ENCODE measurements around the gene U2SURP. TPM values are rescaled to one million over a fixed set of nuclear protein-coding genes. Genes with fewer than 3 reads are reported as not detected.
"Not testable (repeated sequence)": the region's sequence is repeated elsewhere in the genome, so short reads cannot be mapped to it uniquely, and the experiment has no call there.

The U2SURP gene
- total RNA-seq, 1 donor from 2014 or later, result 176 TPM

DNA sequence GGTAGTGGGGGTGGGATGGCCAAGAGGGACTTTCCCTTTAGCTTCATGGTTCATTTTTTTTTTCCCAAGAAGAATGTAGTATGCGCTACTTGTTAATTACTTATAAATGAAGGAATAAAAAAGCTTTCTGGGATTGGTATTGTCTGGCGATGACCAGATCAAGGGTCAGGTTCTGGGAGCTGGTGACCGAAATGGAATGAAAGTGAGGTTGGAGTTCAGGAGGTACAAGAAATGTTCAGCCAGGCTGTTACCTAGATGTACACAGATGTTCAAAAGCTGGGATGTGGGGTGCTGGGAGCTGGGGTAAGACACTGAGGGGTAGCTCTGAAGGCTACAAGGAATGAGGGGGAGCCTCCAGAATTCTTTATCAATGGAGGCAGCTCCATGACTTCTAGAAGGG, 17.1 kb upstream of the U2SURP start:
- Mint-ChIP-seq H3K9me3 (no peaks in the 10 kb centered on the region), H3K4me3 (ENCODE audit: low read depth) (no peak overlapping the region), H3K36me3 (ENCODE audit: low read depth) (no peaks in the 10 kb centered on the region), H3K27ac (no peak overlapping the region), H3K4me1 (ENCODE audit: low read depth) (peaks cover 4% of the 10 kb centered on the region), H3K27me3 (ENCODE audit: low read depth) (peaks cover 26% of the 10 kb centered on the region)
- intact Hi-C loops (cut with micrococcal nuclease), result loop anchor here (5.0 kb wide), 1 partner anchor 142 kb away; no protein-coding TSS in a partner anchor
- DNase-seq (ENCODE audit: low spot score), result no peak

- Mint-ChIP-seq H3K4me1 (ENCODE audit: low read depth) (peaks cover 4% of the 10 kb centered on the region), H3K4me3 (ENCODE audit: low read depth) (no peak overlapping the region), H3K27ac (no peak overlapping the region), H3K36me3 (ENCODE audit: low read depth) (no peaks in the 10 kb centered on the region), H3K9me3 (no peaks in the 10 kb centered on the region), H3K27me3 (ENCODE audit: low read depth) (peaks cover 21% of the 10 kb centered on the region)
- DNase-seq (ENCODE audit: low spot score), result no peak
- intact Hi-C loops (cut with micrococcal nuclease), result loop anchor here (1.0 to 2.0 kb wide), 2 partner anchors 58 to 159 kb away; no protein-coding TSS in a partner anchor
Measured at GRCh38 chr3:142987080-142987700, 14.2 kb upstream of the U2SURP start.

GRCh38 chr3:142987707-142988106, 13.7 kb upstream of the U2SURP start:
- Mint-ChIP-seq H3K27ac (no peak overlapping the region), H3K4me1 (ENCODE audit: low read depth) (peaks cover 4% of the 10 kb centered on the region)

DNA sequence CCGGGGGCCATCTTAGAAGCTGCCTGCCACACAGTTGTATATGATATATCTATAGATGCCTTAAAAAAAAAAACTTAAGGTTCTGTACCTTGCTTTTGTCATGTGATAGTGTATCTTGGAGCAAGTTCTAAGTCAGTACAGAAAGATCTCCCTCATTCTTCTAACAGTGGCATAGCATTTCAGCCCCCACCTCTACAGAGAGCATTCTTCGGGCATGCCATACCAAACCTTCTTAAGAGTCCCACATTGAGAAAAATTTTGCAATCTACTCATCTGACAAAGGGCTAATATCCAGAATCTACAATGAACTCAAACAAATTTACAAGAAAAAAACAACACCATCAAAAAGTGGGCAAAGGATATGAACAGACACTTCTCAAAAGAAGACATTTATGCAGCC, 13.1 kb upstream of the U2SURP start:
- H3K27ac Mint-ChIP-seq; intact Hi-C loops (cut with micrococcal nuclease); H3K4me1 Mint-ChIP-seq (ENCODE audit: low read depth); H3K4me3 Mint-ChIP-seq (ENCODE audit: low read depth); H3K36me3 Mint-ChIP-seq (ENCODE audit: low read depth); DNase-seq (ENCODE audit: low spot score); H3K9me3 Mint-ChIP-seq: not testable (repeated sequence)
- peaks cover 19% of the 10 kb centered on the region for H3K27me3 Mint-ChIP-seq (ENCODE audit: low read depth)

More at GRCh38 chr3:142987707-142988106, 13.7 kb upstream of the U2SURP start:
- H3K4me3 Mint-ChIP-seq (ENCODE audit: low read depth), result no peak overlapping the region
- H3K36me3 Mint-ChIP-seq (ENCODE audit: low read depth), result no peaks in the 10 kb centered on the region
- peaks cover 18% of the 10 kb centered on the region for H3K27me3 Mint-ChIP-seq (ENCODE audit: low read depth)
- intact Hi-C loops (cut with micrococcal nuclease), result loop anchor here (1.0 to 2.0 kb wide), 2 partner anchors 59 to 159 kb away; no protein-coding TSS in a partner anchor
- no peak for DNase-seq (ENCODE audit: low spot score)
- H3K9me3 Mint-ChIP-seq, result no peaks in the 10 kb centered on the region

GRCh38 chr3:142988826-142989225, 12.5 kb upstream of the U2SURP start:
- intact Hi-C loops (cut with micrococcal nuclease); H3K36me3 Mint-ChIP-seq (ENCODE audit: low read depth); DNase-seq (ENCODE audit: low spot score); H3K27ac Mint-ChIP-seq; H3K9me3 Mint-ChIP-seq; H3K4me3 Mint-ChIP-seq (ENCODE audit: low read depth); H3K4me1 Mint-ChIP-seq (ENCODE audit: low read depth): not testable (repeated sequence)
- peaks cover 18% of the 10 kb centered on the region for H3K27me3 Mint-ChIP-seq (ENCODE audit: low read depth)

DNA sequence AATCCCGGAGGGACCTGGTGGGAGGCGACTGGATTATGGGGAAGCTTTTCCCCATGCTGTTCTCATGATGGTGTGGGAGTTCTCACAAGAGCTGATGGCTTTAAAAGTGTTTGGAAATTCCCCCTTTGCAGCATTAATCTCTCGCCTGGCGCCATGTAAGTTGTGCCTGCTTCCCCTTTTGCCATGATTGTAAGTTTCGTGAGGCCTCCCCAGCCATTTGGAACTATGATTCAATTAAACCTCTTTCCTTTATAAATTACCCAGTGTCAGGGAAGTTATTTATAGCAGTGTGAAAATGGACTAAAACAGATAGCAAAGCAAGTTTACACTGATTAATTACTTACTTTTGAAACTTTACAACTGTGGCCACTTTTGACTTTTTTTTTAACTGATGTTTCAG, 10.6 kb upstream of the U2SURP start:
- Mint-ChIP-seq H3K27me3 (ENCODE audit: low read depth) (peaks cover 16% of the 10 kb centered on the region), H3K9me3 (no peaks in the 10 kb centered on the region), H3K27ac (no peak overlapping the region), H3K4me1 (ENCODE audit: low read depth) (peaks cover 10% of the 10 kb centered on the region), H3K36me3 (ENCODE audit: low read depth) (no peaks in the 10 kb centered on the region), H3K4me3 (ENCODE audit: low read depth) (no peak overlapping the region)
- intact Hi-C loops (cut with micrococcal nuclease), result no loop called here
- DNase-seq (ENCODE audit: low spot score), result no peak

- H3K4me3 Mint-ChIP-seq (ENCODE audit: low read depth), result no peak overlapping the region
- H3K27me3 Mint-ChIP-seq (ENCODE audit: low read depth), result peaks cover 19% of the 10 kb centered on the region
- no peak for DNase-seq (ENCODE audit: low spot score)
- H3K36me3 Mint-ChIP-seq (ENCODE audit: low read depth), result no peaks in the 10 kb centered on the region
- peaks cover 10% of the 10 kb centered on the region for H3K4me1 Mint-ChIP-seq (ENCODE audit: low read depth)
- H3K9me3 Mint-ChIP-seq, result no peaks in the 10 kb centered on the region
- intact Hi-C loops (cut with micrococcal nuclease), result no loop called here
- H3K27ac Mint-ChIP-seq, result no peak overlapping the region
Measured at GRCh38 chr3:142992323-142992722, 9.0 kb upstream of the U2SURP start.

DNA sequence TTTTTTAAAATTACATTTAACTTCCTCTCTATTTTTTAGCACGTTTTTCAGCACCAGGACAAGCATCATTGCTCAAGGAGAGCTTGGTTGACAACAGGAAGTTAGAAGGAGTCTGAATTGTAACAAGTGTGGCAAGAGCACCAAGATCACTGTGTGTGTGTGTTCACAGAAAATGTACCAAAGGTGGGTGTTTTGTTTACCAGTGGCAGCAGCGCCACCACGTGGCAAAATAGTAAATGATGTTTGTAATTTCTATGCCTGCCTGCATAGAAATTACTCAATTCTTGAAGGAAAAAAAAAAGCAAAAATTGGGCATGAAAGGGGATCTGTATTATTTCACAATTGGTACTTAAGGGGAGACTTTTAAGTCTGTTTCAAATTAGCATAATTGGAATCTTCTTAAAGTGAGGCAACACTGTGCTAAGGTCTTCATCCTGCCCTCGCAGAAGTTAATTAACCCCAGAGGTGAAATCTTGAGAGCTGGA, 7.4 kb upstream of the U2SURP start:
- no peaks in the 10 kb centered on the region for H3K36me3 Mint-ChIP-seq (ENCODE audit: low read depth)
- H3K27ac Mint-ChIP-seq, result no peak overlapping the region
- no peak overlapping the region for H3K4me3 Mint-ChIP-seq (ENCODE audit: low read depth)
- H3K4me1 Mint-ChIP-seq (ENCODE audit: low read depth), result peaks cover 6% of the 10 kb centered on the region
- peak; percentile 37 for DNase-seq (ENCODE audit: low spot score)
- intact Hi-C loops (cut with micrococcal nuclease), result loop anchor here (1.0 kb wide), 2 partner anchors 166 to 408 kb away; no protein-coding TSS in a partner anchor
- H3K27me3 Mint-ChIP-seq (ENCODE audit: low read depth), result peaks cover 20% of the 10 kb centered on the region
- H3K9me3 Mint-ChIP-seq, result no peaks in the 10 kb centered on the region

DNA sequence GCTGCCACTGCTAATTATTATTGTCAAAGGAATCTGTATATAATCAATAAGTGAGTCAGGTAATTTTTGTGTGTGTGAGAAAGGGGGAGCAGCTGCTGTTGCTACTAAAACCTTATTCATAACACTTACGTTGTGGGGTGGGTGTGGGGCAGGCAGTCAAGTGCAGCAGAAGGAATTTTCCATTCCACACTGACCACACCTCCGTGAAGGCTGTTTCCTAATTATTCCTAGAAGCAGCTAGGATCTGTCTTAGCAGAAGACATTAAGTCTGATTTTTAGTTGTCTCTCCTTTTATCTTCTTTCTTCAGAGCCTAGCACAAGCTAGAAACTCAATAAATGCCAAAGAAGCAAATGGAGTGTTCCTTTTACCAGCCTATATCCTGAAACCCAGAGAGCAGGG, 4.0 kb upstream of the U2SURP start:
- Mint-ChIP-seq H3K4me3 (ENCODE audit: low read depth) (no peak overlapping the region), H3K27me3 (ENCODE audit: low read depth) (peaks cover 14% of the 10 kb centered on the region), H3K36me3 (ENCODE audit: low read depth) (no peaks in the 10 kb centered on the region), H3K4me1 (ENCODE audit: low read depth) (peaks cover 14% of the 10 kb centered on the region), H3K9me3 (no peaks in the 10 kb centered on the region), H3K27ac (no peak overlapping the region)
- DNase-seq (ENCODE audit: low spot score), result no peak
- intact Hi-C loops (cut with micrococcal nuclease), result no loop called here

DNA sequence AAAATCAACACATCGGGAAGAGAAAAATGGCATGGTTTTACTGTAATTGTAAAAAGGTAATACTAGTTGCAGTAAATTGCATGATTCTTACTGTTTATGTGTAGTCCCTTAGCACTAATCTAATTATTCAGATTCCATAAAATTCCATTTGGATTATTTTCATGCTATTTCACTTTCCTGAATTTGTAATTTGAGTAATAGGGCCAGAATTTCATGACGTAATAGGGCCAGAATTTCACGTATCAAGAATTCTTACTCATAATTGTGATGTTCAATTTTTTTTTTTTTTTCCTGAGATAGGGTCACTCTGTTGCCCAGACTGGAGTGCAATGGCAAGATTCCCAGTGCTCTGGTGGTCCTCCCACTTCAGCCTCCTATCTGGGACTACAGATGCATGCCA, 2.9 kb upstream of the U2SURP start:
- Mint-ChIP-seq H3K27me3 (ENCODE audit: low read depth) (peaks cover 11% of the 10 kb centered on the region), H3K9me3 (no peaks in the 10 kb centered on the region), H3K4me3 (ENCODE audit: low read depth) (no peak overlapping the region), H3K36me3 (ENCODE audit: low read depth) (peaks cover 5% of the 10 kb centered on the region), H3K4me1 (ENCODE audit: low read depth) (peaks cover 19% of the 10 kb centered on the region), H3K27ac (no peak overlapping the region)
- intact Hi-C loops (cut with micrococcal nuclease), result no loop called here
- DNase-seq (ENCODE audit: low spot score), result no peak

DNA sequence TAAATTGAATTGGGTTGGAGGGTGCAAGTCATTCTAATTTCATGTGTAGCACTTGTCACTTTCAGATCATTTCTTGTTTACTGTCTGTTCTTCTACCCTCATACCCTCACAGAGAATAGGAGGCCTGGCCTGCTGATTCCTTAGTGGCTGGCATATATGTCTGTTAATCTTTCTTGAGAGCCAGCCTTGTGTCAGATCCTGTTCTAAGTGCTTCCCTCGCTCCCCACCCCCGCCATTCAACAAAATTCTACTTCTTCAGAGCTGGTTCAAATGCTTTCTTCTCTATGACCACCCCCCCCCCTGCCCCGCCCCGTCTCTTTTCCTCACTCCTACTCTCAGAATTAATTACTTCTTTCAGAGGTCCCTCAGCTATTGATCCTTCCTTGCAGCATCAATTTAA, 1.5 kb upstream of the U2SURP start:
- intact Hi-C loops (cut with micrococcal nuclease), result loop anchor here (5.0 kb wide), 3 partner anchors 122 to 403 kb away; partner anchors contain the start of gene PLS1
- Mint-ChIP-seq H3K27ac (no peak overlapping the region), H3K4me1 (ENCODE audit: low read depth) (peaks cover 17% of the 10 kb centered on the region), H3K9me3 (no peaks in the 10 kb centered on the region), H3K27me3 (ENCODE audit: low read depth) (peaks cover 8% of the 10 kb centered on the region), H3K36me3 (ENCODE audit: low read depth) (peaks cover 9% of the 10 kb centered on the region), H3K4me3 (ENCODE audit: low read depth) (peak overlapping the region; percentile 94)
- DNase-seq (ENCODE audit: low spot score), result no peak

GRCh38 chr3:143000528-143000927, 842 bp upstream of the U2SURP start:
- DNase-seq (ENCODE audit: low spot score), result no peak
- H3K27ac Mint-ChIP-seq, result peak overlapping the region; percentile 96
- H3K9me3 Mint-ChIP-seq, result no peaks in the 10 kb centered on the region
- peaks cover 11% of the 10 kb centered on the region for H3K36me3 Mint-ChIP-seq (ENCODE audit: low read depth)
- H3K27me3 Mint-ChIP-seq (ENCODE audit: low read depth), result peaks cover 6% of the 10 kb centered on the region
- intact Hi-C loops (cut with micrococcal nuclease), result loop anchor here (5.0 kb wide), 3 partner anchors 122 to 403 kb away; partner anchors contain the start of gene PLS1
- H3K4me1 Mint-ChIP-seq (ENCODE audit: low read depth), result peaks cover 18% of the 10 kb centered on the region
- peak overlapping the region; percentile 94 for H3K4me3 Mint-ChIP-seq (ENCODE audit: low read depth)

- Mint-ChIP-seq H3K4me3 (ENCODE audit: low read depth) (peak overlapping the region; percentile 94), H3K36me3 (ENCODE audit: low read depth) (peaks cover 11% of the 10 kb centered on the region), H3K4me1 (ENCODE audit: low read depth) (peaks cover 19% of the 10 kb centered on the region), H3K27me3 (ENCODE audit: low read depth) (peaks cover 6% of the 10 kb centered on the region), H3K9me3 (no peaks in the 10 kb centered on the region), H3K27ac (peak overlapping the region; percentile 96)
- DNase-seq (ENCODE audit: low spot score), result peak; percentile 68
- intact Hi-C loops (cut with micrococcal nuclease), result loop anchor here (1.0 to 5.0 kb wide), 7 partner anchors 10 to 970 kb away; partner anchors contain the start of genes ATR, DIPK2A and PLS1
Measured at GRCh38 chr3:143001034-143001368, 369 bp upstream of the U2SURP start.
